GM18519 (cell line): ENCODE data around the gene OPN3.
A peak's percentile ranks its signal among the peaks of the same experiment; 100 is the strongest.

Experiments
- ATAC-seq: cut with Tn5 transposase; IDR thresholded peaks from one replicate; pipeline ENCODE4 v1.9.1; 2021; ENCODE audit warnings: mild to moderate bottlenecking, moderate library complexity; ENCODE audit not compliant: unreplicated experiment, low FRiP score

Gene OPN3

DNA sequence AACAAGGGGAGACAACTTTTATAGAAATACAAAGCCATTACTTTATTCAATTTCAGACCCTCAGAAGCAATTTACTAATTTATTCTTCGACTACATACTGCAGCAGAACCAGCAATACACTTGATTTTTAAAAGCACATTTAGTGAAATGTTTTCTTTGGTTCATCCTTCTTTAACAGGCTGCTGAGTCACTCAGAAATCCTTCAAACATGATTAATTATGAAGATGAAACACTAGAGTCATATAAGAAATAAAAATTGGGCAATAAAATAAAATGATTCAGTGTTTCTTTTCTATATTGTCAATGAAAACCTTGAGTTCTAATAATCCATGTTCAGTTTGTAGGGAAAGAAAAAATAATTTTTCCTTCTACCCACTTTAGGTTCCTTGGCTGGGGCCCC is 47.0 kb downstream of the OPN3 start:
- no peak for ATAC-seq

DNA sequence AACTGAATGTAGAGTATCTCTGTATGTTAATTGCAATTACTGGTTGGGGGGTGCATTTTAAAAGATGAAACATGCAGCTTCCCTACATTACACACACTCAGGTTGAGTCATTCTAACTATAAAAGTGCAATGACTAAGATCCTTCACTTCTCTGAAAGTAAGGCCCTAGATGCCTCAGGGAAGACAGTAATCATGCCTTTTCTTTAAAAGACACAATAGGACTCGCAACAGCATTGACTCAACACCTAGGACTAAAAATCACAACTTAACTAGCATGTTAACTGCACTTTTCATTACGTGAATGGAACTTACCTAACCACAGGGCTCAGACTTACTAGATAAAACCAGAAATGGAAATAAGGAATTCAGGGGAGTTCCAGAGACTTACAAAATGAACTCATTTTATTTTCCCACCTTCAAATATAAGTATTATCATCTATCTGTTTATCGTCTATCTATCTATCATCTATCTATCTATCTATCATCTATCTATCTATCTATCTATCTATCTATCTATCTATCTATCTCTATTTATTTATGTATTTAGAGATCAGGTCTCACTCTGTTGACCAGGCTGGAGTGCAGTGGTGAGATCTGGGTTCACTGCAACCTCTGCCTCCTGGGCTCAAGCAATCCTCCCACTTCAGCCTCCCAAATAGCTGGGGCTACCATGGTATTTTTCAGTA is 47.8 kb downstream of the OPN3 start:
- peak; percentile 79 for ATAC-seq

DNA sequence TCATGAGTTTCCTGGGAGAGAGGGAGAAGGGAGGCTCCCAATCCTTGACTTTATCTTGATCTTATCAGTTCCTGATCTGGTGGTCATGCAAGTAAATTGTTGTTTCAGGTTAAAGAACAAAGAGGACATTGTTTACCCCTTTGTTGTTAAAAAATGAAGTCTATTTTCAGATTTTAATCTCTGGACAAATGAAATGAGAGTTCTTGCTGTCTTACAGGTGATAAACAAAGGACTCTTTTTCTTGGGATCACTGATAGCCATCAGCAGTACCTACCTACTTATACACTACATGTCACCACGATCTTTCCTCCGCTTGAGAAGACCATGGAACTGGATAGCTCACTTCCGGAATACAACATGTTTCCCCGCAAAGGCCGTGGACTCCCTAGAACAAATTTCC is 48.4 kb downstream of the OPN3 start:
- no peak for ATAC-seq

DNA sequence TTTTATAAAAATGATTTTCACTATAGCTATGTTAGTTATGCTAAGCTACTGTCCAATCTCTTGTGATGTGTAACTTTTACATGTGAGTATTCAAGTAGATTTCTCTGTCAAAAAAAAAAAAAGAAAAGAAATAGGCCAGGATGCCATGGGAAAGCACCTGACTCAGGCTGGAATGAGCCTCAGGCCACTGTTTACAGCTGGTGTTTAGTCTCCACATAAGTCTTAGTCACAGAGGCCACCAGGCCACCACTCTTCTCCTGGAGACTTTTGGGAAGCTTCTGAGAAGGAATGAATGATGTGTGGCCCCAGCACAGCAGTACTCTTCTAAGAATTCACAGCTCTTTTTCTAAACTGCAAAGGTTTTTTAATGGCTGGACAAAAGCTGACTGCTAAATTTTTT is 48.9 kb downstream of the OPN3 start:
- ATAC-seq, result no peak

DNA sequence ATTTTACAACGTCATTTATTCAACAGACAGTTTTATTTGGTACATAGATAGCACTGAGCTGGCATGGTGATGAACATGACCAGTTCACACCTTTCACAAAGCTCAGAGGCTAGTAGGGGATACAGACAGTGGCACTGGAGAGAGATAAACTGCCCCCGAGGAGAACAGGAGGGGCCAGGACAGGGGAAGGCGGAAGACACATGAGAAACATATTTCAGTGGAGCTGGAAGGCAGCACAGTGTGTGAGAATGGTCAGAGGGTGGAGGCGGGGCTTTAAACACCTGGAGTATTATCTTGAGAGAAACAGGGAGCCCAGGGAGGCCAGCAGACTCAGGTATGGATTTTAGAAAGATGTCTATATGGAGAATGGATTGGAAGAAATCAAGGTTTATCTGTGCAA is 49.5 kb downstream of the OPN3 start:
- no peak for ATAC-seq

GRCh38 chr1:241589521-241589920 is 50.6 kb downstream of the OPN3 start:
- ATAC-seq, result no peak

GRCh38 chr1:241586905-241587512 is 53.2 kb downstream of the OPN3 start:
- no peak for ATAC-seq

DNA sequence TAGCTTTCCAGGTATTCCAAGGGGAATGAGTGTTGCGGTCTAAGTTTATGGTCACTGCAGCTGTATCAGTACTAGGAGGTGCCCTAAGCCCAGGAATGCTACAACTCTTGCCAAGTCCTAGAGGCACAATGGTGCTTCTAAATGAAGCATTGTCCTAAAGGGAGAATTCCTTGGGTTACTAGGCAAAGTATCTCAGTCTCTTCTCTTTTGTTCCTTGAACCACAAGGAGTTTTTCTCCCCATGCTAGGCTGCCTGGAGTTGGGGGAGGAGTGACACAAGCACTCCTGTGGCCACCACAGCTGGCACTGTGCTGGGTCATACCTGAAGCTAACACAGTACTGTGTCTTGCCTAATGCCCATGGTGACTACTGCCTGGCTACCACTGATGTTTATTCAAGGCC is 57.2 kb downstream of the OPN3 start:
- ATAC-seq, result no peak

DNA sequence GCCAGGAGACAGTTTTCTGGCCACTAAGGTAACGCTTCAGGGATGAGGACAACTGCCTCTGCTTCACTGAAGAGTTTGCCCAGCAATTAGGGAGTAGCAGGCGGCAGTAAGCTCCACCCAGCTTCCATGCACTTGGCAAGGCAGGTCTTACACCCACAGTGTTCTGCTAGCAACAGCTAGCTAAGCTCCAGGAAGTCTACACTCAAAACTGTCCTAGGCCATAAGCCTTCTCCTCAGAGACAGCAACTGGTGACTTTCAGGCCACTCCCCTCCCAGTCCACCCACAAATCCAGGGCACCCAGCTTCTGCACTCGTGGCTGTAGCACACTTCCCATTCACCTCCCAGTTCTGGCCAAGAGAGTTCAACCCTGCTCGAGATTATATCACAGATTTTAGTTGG is 60.7 kb downstream of the OPN3 start:
- ATAC-seq, result no peak

- ATAC-seq, result no peak
Observed at GRCh38 chr1:241574154-241574553, 66.0 kb downstream of the OPN3 start.

- no peak for ATAC-seq
Observed at GRCh38 chr1:241569848-241570247, 70.3 kb downstream of the OPN3 start.

GRCh38 chr1:241560849-241561187 is 79.4 kb downstream of the OPN3 start:
- ATAC-seq, result no peak

DNA sequence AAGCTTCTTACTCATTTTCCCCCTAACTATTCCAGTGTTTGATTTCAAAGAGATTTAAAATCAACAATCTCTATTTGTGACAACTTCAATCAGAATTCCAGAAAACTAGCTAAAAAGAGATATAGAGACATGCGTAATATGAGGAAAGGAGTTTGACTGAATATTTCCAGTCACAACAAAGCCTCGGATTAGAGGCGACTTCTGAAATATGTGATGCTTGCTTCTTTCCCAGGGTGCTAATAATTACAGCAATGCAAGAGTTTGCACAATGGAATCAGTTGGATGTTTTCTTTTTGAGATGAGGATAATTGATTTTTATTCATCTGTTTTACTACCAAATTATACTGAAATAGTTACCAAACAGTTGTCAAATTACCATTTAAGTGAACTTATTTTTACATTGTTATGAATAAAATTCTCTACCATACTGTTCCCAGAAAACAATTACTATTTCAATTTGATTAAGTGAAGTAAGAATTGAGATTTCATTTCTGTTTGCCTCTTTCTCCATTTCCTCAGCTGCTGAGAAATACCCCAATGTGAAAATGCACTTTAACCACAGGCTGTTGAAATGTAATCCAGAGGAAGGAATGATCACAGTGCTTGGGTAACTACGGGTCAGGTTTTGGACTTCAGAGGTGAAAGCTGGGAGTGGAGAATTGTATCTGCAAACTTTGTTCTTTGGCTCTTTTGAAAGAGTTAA is 79.9 kb downstream of the OPN3 start:
- ATAC-seq, result no peak

GRCh38 chr1:241557551-241558193 is 82.5 kb downstream of the OPN3 start:
- ATAC-seq, result no peak

DNA sequence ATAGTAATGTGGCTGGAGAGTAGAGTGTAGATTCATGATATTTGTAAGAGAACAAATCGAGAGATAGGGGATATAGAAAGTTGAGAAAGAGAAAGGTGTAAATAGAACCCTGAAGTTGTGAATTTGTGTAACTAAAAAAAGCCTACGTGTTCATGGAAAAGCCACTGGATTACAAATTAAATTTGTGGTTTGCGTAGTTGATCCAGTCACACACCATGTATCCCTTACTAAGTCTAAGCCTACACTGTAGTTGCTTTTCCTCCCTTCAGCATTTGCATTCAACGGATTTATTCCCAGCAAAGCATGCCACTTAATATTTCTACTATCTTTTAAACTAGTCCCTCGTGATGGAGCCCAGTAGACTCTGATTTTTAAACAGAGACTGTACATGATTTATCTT is 83.1 kb downstream of the OPN3 start:
- ATAC-seq, result no peak

DNA sequence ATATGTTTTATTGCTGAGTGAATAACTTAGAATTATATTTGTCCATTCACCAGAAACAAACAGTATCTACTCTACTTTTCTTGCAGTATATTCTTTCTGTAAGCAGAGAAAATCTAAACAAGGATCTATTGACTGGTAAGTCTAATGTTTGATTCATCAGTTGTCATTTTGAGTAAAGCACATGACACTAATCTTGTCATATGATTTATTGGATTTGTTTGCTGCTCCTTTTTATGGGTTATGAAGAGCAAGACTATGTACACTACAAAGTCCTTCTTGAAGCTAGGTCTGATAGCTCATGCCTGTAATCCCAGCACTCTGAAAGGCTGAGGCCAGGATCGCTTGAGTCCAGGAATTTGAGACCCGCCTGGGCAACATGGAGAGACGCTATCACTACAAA is 84.6 kb downstream of the OPN3 start:
- no peak for ATAC-seq

- no peak for ATAC-seq
Observed at GRCh38 chr1:241553886-241554592, 86.1 kb downstream of the OPN3 start.

DNA sequence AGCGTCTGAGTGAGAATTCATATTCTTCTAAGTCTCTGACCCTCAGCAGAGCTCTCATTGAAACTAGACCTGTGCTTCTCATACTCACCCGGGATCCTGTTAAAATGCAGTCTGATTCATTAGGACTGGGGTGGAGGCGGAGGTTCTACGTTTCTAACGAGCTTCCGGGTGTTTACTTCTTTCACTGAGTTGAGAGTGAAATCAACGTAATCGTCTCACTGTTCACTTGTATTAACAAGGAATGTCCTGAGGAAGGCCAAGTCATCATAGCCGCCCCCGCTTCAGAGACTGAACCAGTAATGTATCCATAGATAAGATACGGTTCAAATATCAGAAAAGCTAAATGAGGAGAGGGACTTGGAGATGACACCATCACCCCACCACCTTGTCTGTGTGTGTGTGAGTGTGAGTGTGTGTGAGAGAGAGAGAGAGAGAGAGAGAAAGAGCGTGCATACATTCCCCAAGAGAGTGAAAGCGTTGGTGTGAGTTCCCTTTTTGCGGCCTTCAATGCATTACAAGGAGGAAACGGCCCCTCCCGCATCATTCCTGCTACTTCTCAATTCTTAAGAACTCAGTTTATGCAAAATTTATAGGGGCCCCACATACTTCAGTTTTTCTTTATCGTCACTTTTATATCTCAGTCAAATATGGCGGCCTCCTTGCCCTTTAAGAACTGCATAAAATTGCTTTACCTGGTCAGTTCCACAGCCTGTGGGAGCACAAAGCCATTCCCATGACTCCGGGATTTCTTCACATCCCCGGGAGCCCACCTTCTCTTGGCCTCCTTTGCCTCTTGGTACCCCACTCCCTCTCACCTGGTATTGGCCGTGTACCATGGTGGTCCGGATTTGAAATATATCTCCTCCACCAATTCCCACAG is 88.2 kb downstream of the OPN3 start:
- ATAC-seq, result peak; percentile 76

DNA sequence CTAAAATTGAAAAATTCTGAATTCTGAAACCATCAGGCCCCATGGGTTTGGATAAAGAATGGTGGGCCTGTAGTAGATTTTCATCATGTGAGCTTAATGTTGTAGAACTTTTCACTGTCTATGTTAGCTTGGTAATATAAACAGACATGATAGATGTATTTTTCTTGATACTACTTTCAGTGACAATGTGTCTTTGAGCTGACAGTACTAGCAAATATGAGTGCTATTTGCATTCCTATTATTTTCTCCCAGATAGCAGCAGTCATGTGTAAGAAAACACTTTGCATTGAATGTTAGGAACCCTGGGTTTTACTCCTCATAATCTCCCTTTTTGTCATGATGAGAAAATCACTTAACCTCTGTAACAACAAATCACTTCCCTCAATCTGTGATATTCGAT is 89.9 kb downstream of the OPN3 start:
- ATAC-seq, result no peak

- ATAC-seq, result no peak
Observed at GRCh38 chr1:241548008-241548407, 92.2 kb downstream of the OPN3 start.
